ENCODE data around the gene WWC2. TPM values are rescaled to one million over a fixed set of nuclear protein-coding genes. Genes with fewer than 3 reads are reported as not detected.
A peak's percentile ranks its signal among the peaks of the same experiment; 100 is the strongest.

Gene WWC2
- total and polyA plus RNA-seq, 12 donors: 6.0 to 37.4 (median 31.2) TPM

- intact Hi-C loops (cut with DNase I): loop anchor here in 1 of 10 donors (10.0 kb wide), 1 partner anchor 58 kb away; no protein-coding TSS in a partner anchor
- H3K36me3 ChIP-seq: no peaks in the 10 kb centered on the region
These were observed 64.1 kb downstream of the WWC2 start for GRCh38 chr4:183163135-183163534.

DNA sequence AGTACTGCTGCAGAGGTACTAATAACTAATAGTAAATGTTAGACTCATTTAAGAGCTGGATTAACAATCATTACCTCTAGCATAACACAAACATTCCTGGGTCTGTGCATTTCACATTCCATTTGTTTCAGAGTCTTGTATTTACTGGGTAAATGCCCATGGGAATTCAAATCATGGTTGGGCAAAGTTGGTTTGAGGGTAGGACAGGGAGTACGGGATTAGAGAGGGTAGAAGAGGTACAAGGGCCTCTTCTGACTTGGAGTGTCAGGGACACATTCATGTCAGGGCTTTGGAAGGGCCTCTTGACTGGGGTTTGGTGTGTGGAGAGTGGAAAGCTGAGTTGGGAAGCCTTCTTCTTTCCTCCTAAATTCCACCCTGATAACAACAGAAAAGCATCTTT, 65.9 kb downstream of the WWC2 start:
- WGBS, 2 donors: 43 to 58% methylated on average over 1 of the region's 1 CpG
- Histone ChIP-seq H3K36me3 (no peaks in the 10 kb centered on the region), H3K27me3 (no peaks in the 10 kb centered on the region), H3K27ac (peak overlapping the region; percentile 12 to 72 (median 45)), H3K4me1 (peaks cover 10 to 48% (median 32%) of the 10 kb centered on the region in 9 donors), H3K9me3 (no peaks in the 10 kb centered on the region), H3K4me3 (no peak overlapping the region)
- peak in 7 of 8 donors; percentile 43 to 87 (median 55) for ATAC-seq
- TF ChIP-seq, protein P1, sequence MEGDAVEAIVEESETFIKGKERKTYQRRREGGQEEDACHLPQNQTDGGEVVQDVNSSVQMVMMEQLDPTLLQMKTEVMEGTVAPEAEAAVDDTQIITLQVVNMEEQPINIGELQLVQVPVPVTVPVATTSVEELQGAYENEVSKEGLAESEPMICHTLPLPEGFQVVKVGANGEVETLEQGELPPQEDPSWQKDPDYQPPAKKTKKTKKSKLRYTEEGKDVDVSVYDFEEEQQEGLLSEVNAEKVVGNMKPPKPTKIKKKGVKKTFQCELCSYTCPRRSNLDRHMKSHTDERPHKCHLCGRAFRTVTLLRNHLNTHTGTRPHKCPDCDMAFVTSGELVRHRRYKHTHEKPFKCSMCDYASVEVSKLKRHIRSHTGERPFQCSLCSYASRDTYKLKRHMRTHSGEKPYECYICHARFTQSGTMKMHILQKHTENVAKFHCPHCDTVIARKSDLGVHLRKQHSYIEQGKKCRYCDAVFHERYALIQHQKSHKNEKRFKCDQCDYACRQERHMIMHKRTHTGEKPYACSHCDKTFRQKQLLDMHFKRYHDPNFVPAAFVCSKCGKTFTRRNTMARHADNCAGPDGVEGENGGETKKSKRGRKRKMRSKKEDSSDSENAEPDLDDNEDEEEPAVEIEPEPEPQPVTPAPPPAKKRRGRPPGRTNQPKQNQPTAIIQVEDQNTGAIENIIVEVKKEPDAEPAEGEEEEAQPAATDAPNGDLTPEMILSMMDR (IDR thresholded peaks at IDR 0.05): no peak
- intact Hi-C loops (cut with DNase I): loop anchor here in 2 of 10 donors (5.0 to 10.0 kb wide), 2 partner anchors 60 to 208 kb away; no protein-coding TSS in a partner anchor
- DNase-seq: no peak

More at GRCh38 chr4:183163135-183163534, 64.1 kb downstream of the WWC2 start:
- peak in 2 of 8 donors; percentile 25 for ATAC-seq
- TF ChIP-seq, protein P1 (IDR thresholded peaks at IDR 0.05): no peak
- H3K27ac ChIP-seq: peak overlapping the region in 1 of 10 donors; percentile 24
- no peak overlapping the region for H3K4me3 ChIP-seq
- DNase-seq: no peak
- H3K4me1 ChIP-seq: peaks cover 10 to 52% (median 32%) of the 10 kb centered on the region in 9 donors
- no peaks in the 10 kb centered on the region for H3K27me3 ChIP-seq
- no peaks in the 10 kb centered on the region for H3K9me3 ChIP-seq
- 55 to 77% methylated on average over 3 of the region's 3 CpGs for WGBS, 2 donors

DNA sequence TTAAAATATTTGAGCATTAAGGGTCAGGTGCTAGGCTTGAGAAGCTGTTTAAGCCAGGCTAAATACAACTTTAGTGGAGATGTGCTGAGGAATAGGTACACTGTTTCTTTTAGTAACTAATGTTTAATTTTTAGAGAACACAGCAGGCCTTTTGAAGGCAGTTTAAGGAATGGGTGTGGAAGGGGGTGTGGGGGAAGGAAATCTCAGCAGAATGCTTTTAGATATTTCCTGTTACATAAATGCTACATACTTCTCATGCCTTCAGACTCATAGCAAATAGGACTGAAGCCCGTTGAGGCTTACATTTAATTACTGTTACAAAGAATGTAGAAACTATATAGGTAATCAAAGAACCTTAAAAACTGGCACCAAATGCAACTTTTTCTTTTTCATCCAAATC, 66.3 kb downstream of the WWC2 start:
- DNase-seq (no peak), ATAC-seq (peak in 5 of 8 donors; percentile 27 to 72 (median 62))
- H3K4me1 ChIP-seq: peaks cover 10 to 52% (median 33%) of the 10 kb centered on the region in 9 donors
- no peaks in the 10 kb centered on the region for H3K9me3 ChIP-seq
- no peaks in the 10 kb centered on the region for H3K27me3 ChIP-seq
- TF ChIP-seq, protein P1 (IDR thresholded peaks at IDR 0.05): no peak
- intact Hi-C loops (cut with DNase I): loop anchor here in 2 of 10 donors (5.0 to 10.0 kb wide), 2 partner anchors 61 to 208 kb away; no protein-coding TSS in a partner anchor
- H3K4me3 ChIP-seq: no peak overlapping the region
- H3K36me3 ChIP-seq: no peaks in the 10 kb centered on the region
- peak overlapping the region; percentile 12 to 72 (median 45) for H3K27ac ChIP-seq
- WGBS, 2 donors: 15% methylated on average over 1 of the region's 1 CpG

DNA sequence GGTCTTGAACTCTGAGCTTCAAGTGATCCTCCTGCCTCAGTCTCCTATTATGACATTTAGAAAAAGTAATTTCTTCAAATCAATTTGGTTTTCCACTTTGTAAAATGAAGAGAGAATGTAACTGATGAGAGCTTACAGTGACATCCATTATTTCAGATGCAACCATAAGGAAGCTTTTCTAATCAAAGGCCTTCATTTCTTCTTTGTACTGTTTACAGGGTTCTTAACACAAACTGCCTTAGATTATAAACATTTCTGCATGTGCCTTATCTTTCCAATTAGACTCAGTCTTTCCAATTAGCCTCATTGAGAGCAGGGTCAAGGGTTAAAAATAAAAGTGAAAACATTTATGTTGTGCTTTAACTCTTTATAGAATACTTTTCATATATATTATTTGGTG, 71.8 kb downstream of the WWC2 start:
- no peak for ATAC-seq
- H3K4me3 ChIP-seq: no peak overlapping the region
- no peak overlapping the region for H3K27ac ChIP-seq
- no peaks in the 10 kb centered on the region for H3K27me3 ChIP-seq
- peaks cover 0 to 72% (median 44%) of the 10 kb centered on the region in 9 donors for H3K4me1 ChIP-seq
- intact Hi-C loops (cut with DNase I): no loop called here
- no peaks in the 10 kb centered on the region for H3K9me3 ChIP-seq
- H3K36me3 ChIP-seq: no peaks in the 10 kb centered on the region
- DNase-seq: no peak
- TF ChIP-seq, protein P1 (IDR thresholded peaks at IDR 0.05): no peak
